Endometrium (tissue), 2 donors: ENCODE results near the gene CYB5B.

Experiments
- FAIRE-seq: peaks from 2 replicates; lab custom pipeline; 2012; peaks lifted over from hg19 to GRCh38; lab: Jason Lieb, UNC
- donor health status: control.
- donor health status: control.

The CYB5B gene

DNA sequence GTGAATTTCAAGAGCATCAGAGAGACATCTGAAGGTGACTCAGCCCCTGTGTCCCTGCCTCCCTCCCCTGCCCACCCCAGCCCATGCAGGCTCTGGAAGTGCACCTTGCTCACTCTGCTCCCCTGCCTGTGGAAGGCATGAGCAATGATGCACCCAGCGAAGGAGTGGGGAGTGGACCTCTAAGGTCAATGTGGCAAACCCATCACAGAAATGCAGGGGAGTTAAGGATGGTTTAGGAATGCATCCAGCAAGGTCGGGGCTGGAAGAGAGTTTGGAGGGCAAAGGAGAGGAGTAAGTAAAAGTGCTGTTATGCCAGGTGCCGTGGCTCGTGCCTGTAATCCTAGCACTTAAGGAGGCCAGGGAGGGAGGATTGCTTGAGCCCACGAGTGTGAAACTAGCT is 61.9 kb downstream of the CYB5B start:
- no peak for FAIRE-seq

DNA sequence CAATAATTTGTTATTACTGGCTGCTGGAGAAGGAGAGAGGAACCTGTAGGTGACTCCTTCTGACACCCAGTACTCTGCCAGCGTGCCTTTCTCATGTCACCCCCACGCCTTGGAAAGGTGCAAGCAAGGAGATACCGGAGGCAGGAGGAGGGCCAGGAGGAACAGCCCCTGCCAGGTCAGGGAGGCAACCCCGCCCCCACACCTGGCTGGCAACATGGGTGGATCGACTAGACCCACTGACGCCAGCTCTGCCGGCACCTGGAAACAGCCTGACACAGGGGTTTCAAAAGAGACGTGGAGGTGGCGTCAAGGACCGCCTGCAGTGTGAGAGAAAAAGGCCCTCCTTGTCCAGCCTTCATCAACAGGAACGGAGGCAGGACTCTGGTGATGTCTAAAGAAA is 62.3 kb downstream of the CYB5B start:
- no peak for FAIRE-seq

DNA sequence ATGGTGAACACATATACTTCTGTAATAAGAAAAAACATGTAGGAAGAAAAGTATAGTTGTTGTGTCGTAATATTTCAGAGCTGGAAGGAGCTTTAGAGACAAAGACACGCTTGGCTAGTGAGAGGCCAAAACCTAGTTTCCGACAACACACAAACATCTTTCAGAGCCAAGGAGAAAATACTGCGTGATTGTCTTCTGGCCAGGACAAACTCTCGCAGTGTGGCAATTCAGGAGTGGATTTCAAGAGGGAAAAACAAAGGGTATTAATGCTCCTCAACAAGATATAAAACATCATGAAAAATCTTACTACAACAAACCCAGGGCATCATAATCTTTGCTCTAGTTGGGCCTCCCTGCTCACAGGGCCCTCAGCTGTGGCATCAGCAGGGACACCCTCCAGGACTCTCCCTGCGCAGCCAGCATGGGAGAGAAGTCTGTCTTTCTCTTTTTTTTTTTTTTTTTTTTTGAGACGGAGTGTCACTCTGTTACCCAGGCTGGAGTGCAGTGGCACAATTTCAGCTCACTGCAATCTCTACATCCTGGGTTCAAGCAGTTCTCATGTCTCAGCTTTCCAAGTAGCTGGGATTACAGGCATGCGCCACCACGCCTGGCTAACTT is 66.4 kb downstream of the CYB5B start:
- no peak for FAIRE-seq

GRCh38 chr16:69494991-69495392 is 70.6 kb downstream of the CYB5B start:
- no peak for FAIRE-seq

GRCh38 chr16:69495821-69496220 is 71.4 kb downstream of the CYB5B start:
- FAIRE-seq = no peak

- no peak for FAIRE-seq
Observed at GRCh38 chr16:69496376-69496775, 72.0 kb downstream of the CYB5B start.

- FAIRE-seq = no peak
Observed at GRCh38 chr16:69496896-69497295, 72.5 kb downstream of the CYB5B start.

DNA sequence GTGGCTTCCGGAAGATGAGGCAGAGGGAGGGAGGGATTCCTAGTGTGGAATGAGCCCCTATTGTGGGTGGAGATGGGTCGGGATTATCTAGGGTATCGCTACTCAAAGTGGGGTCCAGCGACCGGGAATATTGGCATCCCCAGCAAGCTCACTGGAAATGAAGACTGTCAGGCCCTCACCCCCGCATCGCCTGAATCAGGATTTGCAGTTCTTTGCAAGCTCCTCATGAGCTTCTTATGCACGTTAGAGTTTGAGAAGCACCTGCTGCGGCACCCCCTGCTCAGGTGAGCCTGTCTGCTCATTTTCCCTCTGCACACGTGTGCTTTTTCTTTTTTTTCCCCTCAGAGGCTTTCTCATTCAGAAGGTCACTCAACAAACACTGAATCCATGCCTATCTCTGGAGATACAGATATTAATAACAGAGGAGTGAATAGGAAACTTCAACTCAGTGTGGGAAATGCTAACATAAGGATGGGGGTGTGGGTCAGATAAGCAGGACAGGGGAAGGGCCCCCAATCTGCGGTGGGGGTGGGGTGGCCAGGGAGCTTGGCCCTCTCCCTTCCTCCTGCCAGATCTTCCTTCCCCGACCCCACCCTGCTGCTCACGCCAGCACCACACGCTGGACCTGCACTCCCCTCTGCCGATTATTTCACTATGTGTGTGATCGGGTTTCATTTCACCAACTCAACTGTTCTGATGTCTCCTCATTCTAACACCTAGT is 73.6 kb downstream of the CYB5B start:
- FAIRE-seq = no peak

DNA sequence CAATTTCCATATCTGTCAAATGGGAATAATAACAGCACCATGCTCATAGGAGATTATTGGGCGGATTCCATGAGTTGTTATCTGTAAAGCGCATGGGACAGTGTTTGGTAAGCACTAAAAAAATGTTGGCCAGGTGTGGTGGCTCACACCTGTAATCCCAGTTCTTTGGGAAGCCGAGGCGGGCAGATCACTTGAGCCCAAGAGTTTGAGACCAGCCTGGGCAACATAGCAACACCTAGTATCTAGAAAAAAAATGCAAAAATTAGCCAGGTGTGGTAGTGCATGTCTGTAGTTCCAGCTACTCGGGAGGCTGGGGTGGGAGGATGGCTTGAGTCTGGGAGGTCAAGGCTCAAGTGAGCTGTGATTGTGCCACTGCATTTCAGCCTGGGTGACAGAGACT is 74.5 kb downstream of the CYB5B start:
- no peak for FAIRE-seq

DNA sequence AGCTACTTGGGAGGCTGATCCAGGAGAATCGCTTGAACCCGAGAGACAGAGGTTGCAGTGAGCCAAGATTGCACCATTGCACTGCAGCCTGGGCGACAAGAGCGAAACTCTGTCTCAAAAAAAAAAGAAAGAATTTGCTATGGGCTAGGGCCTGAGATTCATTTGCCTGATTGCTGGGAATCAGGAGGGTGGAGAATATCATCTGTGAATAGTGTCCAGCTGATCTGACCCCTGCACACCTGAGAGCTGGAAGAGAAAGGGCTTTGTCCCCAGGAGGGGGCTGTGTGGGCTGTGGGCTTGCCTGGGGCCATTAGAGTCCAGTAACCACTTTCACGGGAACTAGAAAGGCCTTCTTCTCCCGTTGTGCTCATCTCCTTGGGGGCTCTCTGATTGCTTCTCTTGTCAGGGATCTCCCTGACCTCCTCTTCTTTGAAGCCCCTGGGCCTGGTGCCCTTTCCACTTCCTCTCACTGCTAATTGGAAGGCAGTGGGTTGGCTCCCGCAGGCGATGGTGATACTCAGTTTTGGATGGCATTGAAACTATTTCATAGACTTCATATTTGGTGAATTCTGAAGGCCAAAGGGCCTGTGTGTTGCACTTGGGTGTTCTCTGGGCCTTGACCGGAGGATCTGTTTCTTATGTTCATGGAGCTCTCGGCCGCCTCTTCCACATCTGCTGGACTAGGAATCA is 75.3 kb downstream of the CYB5B start:
- FAIRE-seq = no peak

GRCh38 chr16:69500496-69500895 is 76.1 kb downstream of the CYB5B start:
- FAIRE-seq = no peak

DNA sequence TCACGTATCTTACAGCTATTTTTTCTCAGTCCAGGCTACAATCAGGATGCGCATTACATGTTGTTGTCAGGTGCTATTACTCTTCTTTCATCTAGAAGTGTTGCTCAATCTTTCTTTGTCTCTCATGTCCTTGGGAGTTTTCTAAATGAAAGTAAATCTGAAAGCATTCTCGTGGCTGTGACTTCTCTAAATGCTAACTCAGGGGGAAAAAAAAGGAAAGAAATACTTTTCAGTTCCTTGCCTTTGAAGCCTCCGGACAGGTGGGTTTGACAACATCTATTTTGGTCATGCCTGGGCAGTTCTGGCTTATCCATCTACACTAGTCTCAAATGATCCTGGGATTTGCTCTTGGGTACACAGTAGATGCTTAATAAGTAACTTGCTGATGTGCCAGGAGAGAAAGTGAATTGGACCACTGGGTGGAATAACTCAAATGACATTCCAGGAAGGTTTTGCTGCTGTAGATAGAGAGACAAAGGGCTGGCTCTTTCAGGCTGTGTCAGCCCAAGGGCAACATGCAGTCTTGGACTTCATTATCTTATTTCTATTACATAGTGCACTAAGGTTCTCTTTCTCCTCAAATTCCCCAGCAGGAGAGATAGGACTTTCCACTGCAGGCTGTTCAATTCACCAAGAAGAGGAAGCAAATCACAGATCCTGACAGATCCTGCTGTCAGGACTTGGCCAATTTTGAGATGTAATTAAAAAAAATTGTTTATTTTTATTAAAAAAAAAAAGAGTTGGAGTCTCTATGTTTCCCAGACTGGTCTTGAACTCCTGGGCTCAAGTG is 77.7 kb downstream of the CYB5B start:
- no peak for FAIRE-seq

DNA sequence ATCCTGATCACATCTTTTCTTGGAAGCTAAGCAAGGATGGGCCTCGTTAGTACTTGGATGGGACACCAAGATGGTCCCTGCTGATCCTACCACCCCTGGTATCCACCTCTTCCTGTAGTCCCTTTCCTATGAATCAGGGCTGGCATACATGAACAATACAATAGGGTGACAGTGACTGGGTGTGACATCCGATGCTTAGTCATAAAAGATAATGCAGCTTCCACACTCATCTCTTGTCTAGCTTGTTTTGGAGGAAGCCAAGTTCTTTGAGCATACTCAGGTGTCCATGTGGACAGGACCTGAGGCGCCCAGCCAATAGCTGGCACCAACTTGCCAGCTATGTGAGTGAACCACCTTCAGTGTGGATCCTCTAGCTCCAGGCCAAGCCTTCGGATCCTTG is 78.8 kb downstream of the CYB5B start:
- FAIRE-seq = no peak

DNA sequence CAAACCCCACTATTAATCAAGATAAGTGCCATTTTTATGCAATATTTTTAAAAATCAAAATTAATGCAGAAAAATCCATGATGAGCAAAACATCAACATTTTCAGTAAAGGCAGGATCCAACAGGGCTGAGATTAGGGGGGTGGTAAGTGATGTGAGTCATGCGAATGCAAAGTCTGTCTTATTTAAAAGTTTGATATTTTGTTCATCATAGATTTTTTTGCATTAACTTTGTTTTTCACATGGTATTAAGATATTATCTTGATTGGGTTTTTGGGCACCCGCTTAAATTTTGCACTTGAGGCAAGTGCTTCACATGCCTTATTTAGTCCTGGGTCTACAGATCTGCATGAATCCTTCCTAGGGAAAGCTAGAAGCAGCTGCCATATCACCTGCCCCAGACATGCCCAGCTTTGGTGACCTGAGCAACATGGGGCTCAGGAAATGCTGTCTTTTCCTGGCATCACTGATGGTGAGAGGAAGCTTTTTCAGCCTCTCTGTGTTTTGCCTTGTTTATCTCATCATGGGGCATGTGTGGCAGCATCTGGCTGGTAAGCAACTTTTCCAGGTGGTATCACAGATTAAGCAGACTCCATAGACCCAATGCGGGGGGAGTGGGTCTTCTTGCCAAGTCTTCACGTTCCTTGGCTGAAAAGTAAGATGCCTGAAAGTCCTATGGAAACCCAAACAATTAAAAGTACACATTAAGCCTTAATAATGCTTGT is 83.8 kb downstream of the CYB5B start:
- no peak for FAIRE-seq

- no peak for FAIRE-seq
Observed at GRCh38 chr16:69509125-69509524, 84.7 kb downstream of the CYB5B start.

- FAIRE-seq = no peak
Observed at GRCh38 chr16:69511651-69512050, 87.2 kb downstream of the CYB5B start.

DNA sequence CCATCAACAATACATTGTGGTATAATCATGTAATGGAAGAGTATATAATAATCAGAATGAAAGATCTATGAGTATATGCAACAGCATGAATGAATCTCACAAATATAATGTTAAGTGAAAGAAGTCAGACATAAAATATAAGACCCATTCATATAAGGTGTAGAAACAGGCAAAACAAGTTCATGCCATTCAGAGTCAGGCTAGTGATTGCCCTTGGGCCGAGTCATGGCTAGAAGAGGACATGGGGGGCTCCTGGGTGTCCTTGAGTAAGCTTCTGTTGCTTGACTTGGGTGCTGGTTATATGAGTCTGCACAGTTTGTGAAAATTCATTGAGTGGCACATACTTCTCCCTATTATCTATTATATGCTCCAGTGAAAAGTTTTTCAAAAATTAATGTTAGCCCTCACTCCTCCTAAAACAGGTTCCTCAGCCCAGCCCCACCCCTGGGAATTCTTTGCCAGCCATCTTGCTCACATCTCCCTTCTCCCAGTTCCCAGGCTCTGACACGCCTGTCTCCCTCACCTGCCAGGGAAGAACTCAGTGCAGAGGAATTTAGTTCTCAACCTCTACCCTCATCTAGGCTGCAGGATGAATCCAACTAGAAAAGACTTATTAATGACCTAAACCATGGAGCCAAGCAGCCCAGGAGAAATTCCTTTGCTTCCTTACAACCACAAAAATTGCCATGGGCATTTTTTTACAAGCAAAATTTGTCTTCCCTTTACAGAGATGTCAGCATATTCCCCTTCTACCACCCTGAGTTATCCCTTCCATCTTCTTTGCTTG is 89.0 kb downstream of the CYB5B start:
- FAIRE-seq = no peak

- no peak for FAIRE-seq
Observed at GRCh38 chr16:69514356-69514755, 89.9 kb downstream of the CYB5B start.
